K562 (cell line): ENCODE measurements around the gene SETD4. TPM values are rescaled to one million over a fixed set of nuclear protein-coding genes. Genes with fewer than 3 reads are reported as not detected.

Experiments
- ATAC-seq: fragments of 200-7000 bp; cut with Tn5 transposase; 3 replicates; pipeline ENCODE4 v1.9.1; 2020; ENCODE audit warnings: moderate library complexity
- BruUV-seq: library from RNA; stranded (reverse); fragments of 400-500 nt; replicated peaks from 2 replicates; lab custom pipeline; 2021; lab: Mats Ljungman, UMichigan
- CTCF ChIA-PET: fragments of 300-600 bp; formaldehyde crosslinking; extraction: SDS; loops from one replicate; lab custom pipeline; 2021; ENCODE audit warnings: low intra/inter-chr PET ratio; lab: Yijun Ruan, JAX
- POLR2A ChIA-PET: fragments of 300-600, 350-650 bp; sonication (Branson Sonifier 250); formaldehyde crosslinking; extraction: SDS; loops from one replicate; lab custom pipeline; 2021; ENCODE audit warnings: antibody characterized with exemption, inconsistent platforms; lab: Yijun Ruan, JAX
- DNase-seq, 4 experiments: peaks; one replicate each; pipeline versions ENCODE4 v3.0.0 to v3.0.0-alpha.2; 2011 to 2018; ENCODE audit warnings: low spot score in 3 of 4, mixed read lengths in 3 of 4; ENCODE audit errors: extremely low read depth in 1 of 4
- FAIRE-seq: peaks from 2 replicates; lab custom pipeline; 2011; peaks lifted over from hg19 to GRCh38; lab: Jason Lieb, UNC
- H2AFZ ChIP-seq: 2 replicates; pipeline ENCODE4 v1.6.0; 2011; ENCODE audit warnings: low read depth, low read length, control low read depth, inconsistent platforms
- H3K27ac ChIP-seq: fragments of 200-600 bp; 3 replicates; pipeline ENCODE4 v1.8.0; 2011; ENCODE audit warnings: low read depth, mild to moderate bottlenecking, control low read depth, inconsistent platforms, low read length, moderate library complexity, mixed read lengths; ENCODE audit errors: extremely low read depth
- H3K27me3 ChIP-seq, 2 experiments: fragments of 300-600 bp in 1 of 2; 2 replicates in 1 of 2; 3 replicates in 1 of 2; pipeline versions ENCODE4 v1.6.0 to v1.8.0; 2011; ENCODE audit warnings: inconsistent platforms in 2 of 2, low read length in 2 of 2, mild to moderate bottlenecking in 1 of 2, mixed read lengths in 1 of 2, moderate library complexity in 1 of 2; ENCODE audit not compliant: control insufficient read depth in 2 of 2, insufficient read depth in 2 of 2
- H3K36me3 ChIP-seq: fragments of 300-600 bp; 3 replicates; pipeline ENCODE4 v1.8.0; 2011; ENCODE audit warnings: mild to moderate bottlenecking, low read length, inconsistent platforms; ENCODE audit not compliant: control insufficient read depth, insufficient read depth
- H3K4me1 ChIP-seq, 2 experiments: fragments of 200-600 bp in 1 of 2; replicated peaks in 1 of 2; 2 replicates in 1 of 2; 3 replicates in 1 of 2; pipeline versions ENCODE4 v1.5.1 to v1.8.0; 2011; ENCODE audit warnings: inconsistent platforms in 2 of 2, low read length in 2 of 2, mild to moderate bottlenecking in 1 of 2, mixed read lengths in 1 of 2, moderate library complexity in 1 of 2; ENCODE audit not compliant: control insufficient read depth in 2 of 2, insufficient read depth in 2 of 2
- H3K4me2 ChIP-seq: 2 replicates; pipeline ENCODE4 v1.6.1; 2011; ENCODE audit warnings: low read length, control low read depth, inconsistent platforms, mixed read lengths; ENCODE audit not compliant: insufficient read depth
- H3K4me3 ChIP-seq: fragments of 200-600 bp; sonication (generic), shearing (Covaris generic); 2 replicates; pipeline ENCODE4 v1.5.1; 2016; ENCODE audit warnings: control low read depth, inconsistent platforms
- H3K79me2 ChIP-seq: fragments of 200-600 bp; 3 replicates; pipeline ENCODE4 v1.8.0; 2011; ENCODE audit warnings: low read length, inconsistent platforms; ENCODE audit not compliant: control insufficient read depth, insufficient read depth
- H3K9ac ChIP-seq, 2 experiments: 2 replicates each; pipeline versions ENCODE4 v1.6.0 to v1.6.1; 2011; ENCODE audit warnings: low read depth in 2 of 2, low read length in 2 of 2, control low read depth in 1 of 2, inconsistent platforms in 1 of 2, mild to moderate bottlenecking in 1 of 2, mixed read lengths in 1 of 2; ENCODE audit not compliant: insufficient read depth in 1 of 2
- H3K9me1 ChIP-seq: one replicate; pipeline ENCODE4 v1.6.0; 2011; ENCODE audit warnings: inconsistent platforms, mild to moderate bottlenecking, low read length, moderate library complexity; ENCODE audit not compliant: control insufficient read depth, insufficient read depth
- H3K9me3 ChIP-seq: replicated peaks from 2 replicates; pipeline ENCODE4 v1.5.1; 2011; ENCODE audit warnings: low read depth, low read length, inconsistent platforms; ENCODE audit not compliant: control insufficient read depth, insufficient read depth
- H4K20me1 ChIP-seq: replicated peaks from 2 replicates; pipeline ENCODE4 v1.6.1; 2011; ENCODE audit warnings: low read length, inconsistent platforms, mixed read lengths; ENCODE audit not compliant: control insufficient read depth, insufficient read depth
- CEBPB ChIP-seq: fragments of 450-650 bp; IDR thresholded peaks from 2 replicates; pipeline ENCODE4 v1.6.1; 2016; ENCODE audit warnings: missing genetic modification characterization, missing compliant biosample characterization
- CTBP1 ChIP-seq: fragments of 450-650 bp; IDR thresholded peaks from 2 replicates; pipeline ENCODE4 v1.6.1; 2016; ENCODE audit warnings: borderline replicate concordance
- ELF1 ChIP-seq: fragments of 200-800 bp; sonication (Bioruptor generic); IDR thresholded peaks from 2 replicates; pipeline ENCODE4 v1.6.1; 2016; ENCODE audit warnings: missing genetic modification characterization, missing compliant biosample characterization
- PML ChIP-seq: IDR thresholded peaks from 2 replicates; pipeline ENCODE4 v1.6.1; 2012; ENCODE audit warnings: low read length, inconsistent platforms
- SMARCA4 ChIP-seq: fragments of 450-650 bp; IDR thresholded peaks from 2 replicates; pipeline ENCODE4 v1.6.1; 2016
- TFAM ChIP-seq: fragments of 250-450 bp; sonication (Bioruptor Pico); conservative IDR thresholded peaks from 2 replicates; pipeline ENCODE4 v1.5.0; 2021; ENCODE audit warnings: mild to moderate bottlenecking, moderate library complexity
- TRIM28 ChIP-seq: fragments of 450-650 bp; IDR thresholded peaks from 2 replicates; pipeline ENCODE4 v1.6.1; 2017
- XRCC3 ChIP-seq: fragments of 450-650 bp; IDR thresholded peaks from 2 replicates; pipeline ENCODE4 v1.6.1; 2017; ENCODE audit warnings: mild to moderate bottlenecking, moderate library complexity
- ZFP36 ChIP-seq: fragments of 150-350 bp; IDR thresholded peaks from 2 replicates; pipeline ENCODE4 v1.6.1; 2018; ENCODE audit warnings: low read length, low read depth; ENCODE audit not compliant: partially characterized antibody
- ZNF217 ChIP-seq: sonication (generic); formaldehyde crosslinking; IDR thresholded peaks from 2 replicates; pipeline ENCODE4 v1.8.0; 2022; ENCODE audit warnings: mild to moderate bottlenecking, missing genetic modification reagents
- ZNF311 ChIP-seq: fragments of 250-450 bp; sonication (Bioruptor Pico); IDR thresholded peaks from 2 replicates; pipeline ENCODE4 v1.4.0; 2020; ENCODE audit warnings: mild to moderate bottlenecking, moderate library complexity
- ZNF584 ChIP-seq: fragments of 200-800 bp; sonication (Bioruptor generic); IDR thresholded peaks from 2 replicates; pipeline ENCODE4 v1.6.1; 2016; ENCODE audit warnings: low read depth, mild to moderate bottlenecking, missing genetic modification characterization, missing compliant biosample characterization
- WGBS: fragments of 100-300 bp; shearing (Covaris generic); methylation state at CpG from one replicate; pipeline ENCODE4 v1.1.6; 2016; ENCODE audit warnings: low coverage, mixed read lengths; ENCODE audit not compliant: insufficient coverage; ENCODE audit errors: missing lambda C conversion rate; 5-methylcytosine and 5-hydroxymethylcytosine counted together
- in situ Hi-C: fragments of 300-500 bp; cut with MboI; formaldehyde crosslinking; loops from 4 replicates; pipeline ENCODE4 v1.15.0; 2018; ENCODE audit warnings: inconsistent platforms, mixed read lengths
- intact Hi-C: fragments of 100-400 bp; cut with micrococcal nuclease; formaldehyde crosslinking; loops from 2 replicates; pipeline ENCODE4 v1.14.2; 2022
- polyA plus RNA-seq, 8 experiments: library from polyadenylated mRNA; depleted of rRNA in 4 of 8; stranded (reverse) in 5 of 8; unstranded in 3 of 8; fragments of >200 nt; fragmentation: Nextera tagmentation in 2 of 8; fragmentation: Illumina TruSeq in 1 of 8; extraction: Ambion mirVana in 2 of 8; extraction: Trizol in 1 of 8; gene quantifications; 2 replicates each; pipeline versions ENCODE4 v1.2.1 to v1.2.3, GENCODE V29; 2011 to 2014; ENCODE audit warnings: inconsistent platforms in 1 of 8, missing spikeins in 1 of 8
- total RNA-seq, 7 experiments: library from RNA; depleted of rRNA in 6 of 7; stranded (reverse); fragments of >200 nt in 6 of 7; fragmentation: Illumina TruSeq in 2 of 7; extraction: Trizol in 2 of 7; gene quantifications; 2 replicates each; pipeline versions ENCODE4 v1.2.1 to v1.2.3, GENCODE V29; 2011 to 2021; ENCODE audit warnings: low replicate concordance in 1 of 7

The SETD4 gene
- total and polyA plus RNA-seq, 9 of the 15 experiments (the other 6 are each of a cell fraction or from before 2014, with no cell fraction given) = 16.1 to 51.3 (median 25.7) TPM

GRCh38 chr21:36024782-36025181 lies 35.5 kb downstream of the SETD4 start:
- ChIA-PET CTCF (interaction anchor here (0.5 kb wide), 1 partner anchor 175 kb away, joined by 3 read pairs; no protein-coding TSS in a partner anchor), POLR2A (interaction anchor here (0.6 kb wide), 1 partner anchor 10 kb away, joined by 4 read pairs; no protein-coding TSS in a partner anchor)
- no peak overlapping the region for H3K4me3 ChIP-seq
- no peak overlapping the region for H2AFZ ChIP-seq
- no peaks in the 10 kb centered on the region for H3K9me3 ChIP-seq
- H4K20me1 ChIP-seq = no peaks in the 10 kb centered on the region
- H3K79me2 ChIP-seq = no peaks in the 10 kb centered on the region
- ATAC-seq (no peak), DNase-seq (no peak), FAIRE-seq (no peak)
- no peak overlapping the region for H3K4me2 ChIP-seq
- in situ Hi-C loops = loop anchor here (5.0 kb wide), 1 partner anchor 83 kb away; no protein-coding TSS in a partner anchor
- no peaks in the 10 kb centered on the region for H3K9me1 ChIP-seq
- no peak overlapping the region for H3K27ac ChIP-seq
- no peak overlapping the region for H3K9ac ChIP-seq
- TF ChIP-seq SMARCA4 (no peak), TFAM (CRISPR knock-in tag) (no peak), ZFP36 (no peak), XRCC3 (no peak), ZNF217 (CRISPR knock-in tag) (no peak), PML (no peak), CEBPB (no peak), TRIM28 (no peak), ZNF584 (CRISPR knock-in tag) (no peak), ELF1 (tag) (no peak), CTBP1 (no peak), ZNF311 (CRISPR knock-in tag) (no peak)
- H3K36me3 ChIP-seq = no peaks in the 10 kb centered on the region
- peaks cover 25 to 31% of the 10 kb centered on the region in 2 experiments for H3K27me3 ChIP-seq
- intact Hi-C loops = loop anchor here (5.0 to 10.0 kb wide), 2 partner anchors 82 to 180 kb away; no protein-coding TSS in a partner anchor
- H3K4me1 ChIP-seq = no peaks in the 10 kb centered on the region; a peak in 1 of 5 replicates
- no TSS peak for BruUV-seq
- WGBS = 5% methylated on average over 8 of the region's 8 CpGs
